Tibial nerve (tissue), 4 donors: ENCODE data around the gene FETUB.

Experiments
- EP300 ChIP-seq, 2 donors: sonication (generic); formaldehyde crosslinking; IDR thresholded peaks; one replicate each; pipeline ENCODE4 v1.6.1; 2017; ENCODE audit warnings: antibody characterized with exemption in 2 of 2, mild to moderate bottlenecking in 1 of 2
- POLR2A ChIP-seq, 2 donors: fragments of 450-650 bp; IDR thresholded peaks; one replicate each; pipeline ENCODE4 v1.6.1; 2017; ENCODE audit warnings: antibody characterized with exemption in 2 of 2, mild to moderate bottlenecking in 2 of 2, moderate library complexity in 2 of 2
- TF ChIP-seq, protein P1 (sequence below), 5 experiments: fragments of 200-600 bp in 3 of 5; fragments of 450-650 bp in 2 of 5; sonication (generic) in 3 of 5; IDR thresholded peaks; one replicate each; pipeline ENCODE4 v1.5.1; 2016 to 2019; ENCODE audit warnings: antibody characterized with exemption in 5 of 5, mild to moderate bottlenecking in 3 of 5, moderate library complexity in 2 of 5

DNA sequence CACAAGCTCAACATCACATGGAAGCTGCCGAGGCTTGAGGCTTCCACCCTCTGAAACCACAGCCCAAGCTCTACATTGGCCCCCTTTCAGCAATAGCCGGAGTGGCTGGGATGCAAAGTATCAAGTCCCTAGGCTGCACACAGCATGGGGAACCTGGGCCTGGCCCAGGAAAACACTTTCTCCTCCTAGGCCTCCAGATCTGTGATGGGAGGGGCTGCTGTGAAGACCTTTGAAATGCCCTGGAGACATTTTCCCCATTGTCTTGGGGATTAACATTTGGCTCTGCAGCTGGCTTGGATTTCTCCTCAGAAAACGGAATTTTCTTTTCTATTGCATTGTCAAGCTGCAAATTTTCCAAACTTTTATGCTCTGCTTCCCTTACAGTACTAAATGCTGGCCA is 43.8 kb downstream of the FETUB start:
- TF ChIP-seq, protein P1, sequence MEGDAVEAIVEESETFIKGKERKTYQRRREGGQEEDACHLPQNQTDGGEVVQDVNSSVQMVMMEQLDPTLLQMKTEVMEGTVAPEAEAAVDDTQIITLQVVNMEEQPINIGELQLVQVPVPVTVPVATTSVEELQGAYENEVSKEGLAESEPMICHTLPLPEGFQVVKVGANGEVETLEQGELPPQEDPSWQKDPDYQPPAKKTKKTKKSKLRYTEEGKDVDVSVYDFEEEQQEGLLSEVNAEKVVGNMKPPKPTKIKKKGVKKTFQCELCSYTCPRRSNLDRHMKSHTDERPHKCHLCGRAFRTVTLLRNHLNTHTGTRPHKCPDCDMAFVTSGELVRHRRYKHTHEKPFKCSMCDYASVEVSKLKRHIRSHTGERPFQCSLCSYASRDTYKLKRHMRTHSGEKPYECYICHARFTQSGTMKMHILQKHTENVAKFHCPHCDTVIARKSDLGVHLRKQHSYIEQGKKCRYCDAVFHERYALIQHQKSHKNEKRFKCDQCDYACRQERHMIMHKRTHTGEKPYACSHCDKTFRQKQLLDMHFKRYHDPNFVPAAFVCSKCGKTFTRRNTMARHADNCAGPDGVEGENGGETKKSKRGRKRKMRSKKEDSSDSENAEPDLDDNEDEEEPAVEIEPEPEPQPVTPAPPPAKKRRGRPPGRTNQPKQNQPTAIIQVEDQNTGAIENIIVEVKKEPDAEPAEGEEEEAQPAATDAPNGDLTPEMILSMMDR (IDR thresholded peaks at IDR 0.05), result no peak
- TF ChIP-seq EP300 (IDR thresholded peaks at IDR 0.05) (no peak), POLR2A (IDR thresholded peaks at IDR 0.05) (no peak)
